ES-I3 (cell line): ENCODE measurements around the gene SLC35G6.

Source experiments
- H3K36me3 ChIP-seq: 2 replicates; pipeline ENCODE4 v1.6.1; 2013; ENCODE audit warnings: mild to moderate bottlenecking, low read length, control low read depth, moderate library complexity; ENCODE audit not compliant: insufficient read depth
- H3K4me1 ChIP-seq: 2 replicates; pipeline ENCODE4 v1.6.1; 2013; ENCODE audit warnings: mild to moderate bottlenecking, control low read depth, low read length; ENCODE audit not compliant: insufficient read depth
- H3K9ac ChIP-seq: 2 replicates; pipeline ENCODE4 v1.6.1; 2013; ENCODE audit warnings: low read depth, mild to moderate bottlenecking, low read length, moderate library complexity
- H3K9me3 ChIP-seq: 2 replicates; pipeline ENCODE4 v1.6.1; 2013; ENCODE audit warnings: mild to moderate bottlenecking, low read length, moderate library complexity; ENCODE audit not compliant: control insufficient read depth, insufficient read depth

Gene SLC35G6

GRCh38 chr17:7443499-7444485, 37.5 kb upstream of the SLC35G6 start:
- no peaks in the 10 kb centered on the region for H3K9me3 ChIP-seq
- H3K9ac ChIP-seq = no peak overlapping the region
- no peaks in the 10 kb centered on the region for H3K36me3 ChIP-seq
- peaks cover 8% of the 10 kb centered on the region for H3K4me1 ChIP-seq

GRCh38 chr17:7444682-7445618, 36.3 kb upstream of the SLC35G6 start, which contains the start of gene CHRNB1:
Gene CHRNB1 (plus strand): TSS chr17:7445061. CDS start chr17:7445128, 67 bp downstream.
- peaks cover 5% of the 10 kb centered on the region; the same call in 1 of the 2 replicates for H3K4me1 ChIP-seq
- H3K9ac ChIP-seq = peak within 1 kb of the TSS; percentile 67
- H3K9me3 ChIP-seq = no peaks in the 10 kb centered on the region
- H3K36me3 ChIP-seq = no peaks in the 10 kb centered on the region

GRCh38 chr17:7445619-7445968, 35.7 kb upstream of the SLC35G6 start:
- H3K4me1 ChIP-seq = peaks cover 5% of the 10 kb centered on the region; the same call in 1 of the 2 replicates
- peak overlapping the region; percentile 67 for H3K9ac ChIP-seq
- no peaks in the 10 kb centered on the region for H3K9me3 ChIP-seq
- H3K36me3 ChIP-seq = no peaks in the 10 kb centered on the region

GRCh38 chr17:7448461-7448860, 32.8 kb upstream of the SLC35G6 start:
- H3K4me1 ChIP-seq = 0 out of 2 replicates have a peak, but pooled peaks cover 5% of the 10 kb centered on the region
- H3K36me3 ChIP-seq = no peaks in the 10 kb centered on the region
- no peaks in the 10 kb centered on the region for H3K9me3 ChIP-seq
- H3K9ac ChIP-seq = no peak overlapping the region

- peaks cover 18% of the 10 kb centered on the region; the same call in 1 of the 2 replicates for H3K4me1 ChIP-seq
- H3K9ac ChIP-seq = no peak overlapping the region
- H3K36me3 ChIP-seq = no peaks in the 10 kb centered on the region
- H3K9me3 ChIP-seq = no peaks in the 10 kb centered on the region
Measured at GRCh38 chr17:7459961-7460545, 21.2 kb upstream of the SLC35G6 start.

- no peaks in the 10 kb centered on the region for H3K36me3 ChIP-seq
- no peak overlapping the region; the same call in 1 of the 2 replicates for H3K9ac ChIP-seq
- no peaks in the 10 kb centered on the region for H3K9me3 ChIP-seq
- H3K4me1 ChIP-seq = peaks cover 18% of the 10 kb centered on the region; the same call in 1 of the 2 replicates
Measured at GRCh38 chr17:7460850-7461660, 20.2 kb upstream of the SLC35G6 start.

GRCh38 chr17:7462474-7463371, 18.5 kb upstream of the SLC35G6 start:
- Histone ChIP-seq H3K9me3 (no peaks in the 10 kb centered on the region), H3K36me3 (no peaks in the 10 kb centered on the region), H3K9ac (no peak overlapping the region), H3K4me1 (peaks cover 18% of the 10 kb centered on the region; the same call in 1 of the 2 replicates)

GRCh38 chr17:7463372-7463846, 17.8 kb upstream of the SLC35G6 start:
- H3K9me3 ChIP-seq = no peaks in the 10 kb centered on the region
- H3K9ac ChIP-seq = no peak overlapping the region
- H3K4me1 ChIP-seq = peaks cover 18% of the 10 kb centered on the region; the same call in 1 of the 2 replicates
- no peaks in the 10 kb centered on the region for H3K36me3 ChIP-seq

GRCh38 chr17:7464081-7464480, 17.2 kb upstream of the SLC35G6 start:
- Histone ChIP-seq H3K36me3 (no peaks in the 10 kb centered on the region), H3K9ac (no peak overlapping the region), H3K9me3 (no peaks in the 10 kb centered on the region), H3K4me1 (peaks cover 18% of the 10 kb centered on the region; the same call in 1 of the 2 replicates)

- Histone ChIP-seq H3K9ac (no peak overlapping the region), H3K9me3 (no peaks in the 10 kb centered on the region), H3K4me1 (peaks cover 11% of the 10 kb centered on the region; the same call in 1 of the 2 replicates), H3K36me3 (no peaks in the 10 kb centered on the region)
Measured at GRCh38 chr17:7465597-7466275, 15.5 kb upstream of the SLC35G6 start.

GRCh38 chr17:7466318-7466638, 15.0 kb upstream of the SLC35G6 start:
- H3K4me1 ChIP-seq = peaks cover 6% of the 10 kb centered on the region; the same call in 1 of the 2 replicates
- no peaks in the 10 kb centered on the region for H3K9me3 ChIP-seq
- H3K9ac ChIP-seq = no peak overlapping the region
- H3K36me3 ChIP-seq = no peaks in the 10 kb centered on the region

- Histone ChIP-seq H3K9me3 (no peaks in the 10 kb centered on the region), H3K4me1 (peaks cover under 1% of the 10 kb centered on the region; the same call in 1 of the 2 replicates), H3K9ac (no peak overlapping the region), H3K36me3 (no peaks in the 10 kb centered on the region)
Measured at GRCh38 chr17:7466639-7467341, 14.5 kb upstream of the SLC35G6 start.
